M059J (cell line): Measurements from ENCODE around the gene KISS1R. TPM values are rescaled to one million over a fixed set of nuclear protein-coding genes. Genes with fewer than 3 reads are reported as not detected.

Source experiments
- DNase-seq: peaks from one replicate; pipeline ENCODE4 v3.0.0-alpha.2; 2012; ENCODE audit warnings: low read depth
- total RNA-seq: library from RNA; depleted of rRNA; stranded (reverse); fragments of >200 nt; shearing (Covaris generic); gene quantifications from 2 replicates; pipeline ENCODE4 v1.2.3, GENCODE V29; 2014

Gene KISS1R
- total RNA-seq, 1 experiment from 2014 or later: not detected

GRCh38 chr19:899336-900042 lies 17.6 kb upstream of the KISS1R start:
- DNase-seq: no peak

- no peak for DNase-seq
Measured at GRCh38 chr19:900043-900301, 17.2 kb upstream of the KISS1R start.

GRCh38 chr19:900302-901111 lies 16.6 kb upstream of the KISS1R start:
- DNase-seq: no peak

- DNase-seq: no peak
Measured at GRCh38 chr19:901216-902092, 15.7 kb upstream of the KISS1R start.

GRCh38 chr19:902093-902370 lies 15.1 kb upstream of the KISS1R start:
- no peak for DNase-seq

- no peak for DNase-seq
Measured at GRCh38 chr19:902446-903226, 14.5 kb upstream of the KISS1R start.

GRCh38 chr19:903266-903797 lies 13.8 kb upstream of the KISS1R start:
- DNase-seq: no peak

GRCh38 chr19:904545-904944 lies 12.6 kb upstream of the KISS1R start:
- DNase-seq: no peak

GRCh38 chr19:906480-906879 lies 10.7 kb upstream of the KISS1R start:
- DNase-seq: no peak

GRCh38 chr19:907183-907853 lies 9.8 kb upstream of the KISS1R start:
- no peak for DNase-seq

- no peak for DNase-seq
Measured at GRCh38 chr19:911197-912033, 5.7 kb upstream of the KISS1R start.

GRCh38 chr19:912181-913079 lies 4.7 kb upstream of the KISS1R start:
- no peak for DNase-seq

GRCh38 chr19:913080-913748 lies 3.9 kb upstream of the KISS1R start, which contains the start of gene R3HDM4:
Gene R3HDM4, minus strand, starts transcription at chr19:913219. Its CDS starts 62 bp downstream, at chr19:913157.
- DNase-seq: peak; percentile 55

- no peak for DNase-seq
Measured at GRCh38 chr19:916645-917322, 349 bp upstream of the KISS1R start.

- no peak for DNase-seq
Measured at GRCh38 chr19:918152-918437, 962 bp downstream of the KISS1R start.

- DNase-seq: no peak
Measured at GRCh38 chr19:918481-919198, 1.5 kb downstream of the KISS1R start.
